KOPT-K1 (cell line): ENCODE results near the gene PLEK.
"Not testable (repeated sequence)": the region's sequence is repeated elsewhere in the genome, so short reads cannot be mapped to it uniquely, and the experiment has no call there.

Experiments
- H3K27ac ChIP-seq: fragments of 200-600 bp; sonication (generic); 2 replicates; pipeline ENCODE4 v1.5.1; 2016; ENCODE audit warnings: antibody characterized with exemption, mild to moderate bottlenecking, low read depth, low read length; ENCODE audit not compliant: poor library complexity, severe bottlenecking
- H3K36me3 ChIP-seq: fragments of 200-600 bp; sonication (generic); 2 replicates; pipeline ENCODE4 v1.5.1; 2017; ENCODE audit warnings: antibody characterized with exemption, mild to moderate bottlenecking, low read length, moderate library complexity; ENCODE audit not compliant: insufficient read depth
- H3K9me3 ChIP-seq: fragments of 200-600 bp; sonication (generic); 2 replicates; pipeline ENCODE4 v1.5.1; 2017; ENCODE audit warnings: antibody characterized with exemption, low read length, mild to moderate bottlenecking; ENCODE audit not compliant: insufficient read depth, poor library complexity, severe bottlenecking

PLEK gene

GRCh38 chr2:68367953-68368653 is 3.0 kb downstream of the PLEK start:
- Histone ChIP-seq H3K9me3 (no peaks in the 10 kb centered on the region), H3K27ac (no peak overlapping the region), H3K36me3 (no peaks in the 10 kb centered on the region)

GRCh38 chr2:68368654-68369336 is 3.7 kb downstream of the PLEK start:
- Histone ChIP-seq H3K27ac (no peak overlapping the region), H3K36me3 (no peaks in the 10 kb centered on the region), H3K9me3 (no peaks in the 10 kb centered on the region)

GRCh38 chr2:68369337-68369734 is 4.3 kb downstream of the PLEK start:
- Histone ChIP-seq H3K27ac (no peak overlapping the region), H3K9me3 (no peaks in the 10 kb centered on the region), H3K36me3 (no peaks in the 10 kb centered on the region)

- peak overlapping the region; percentile 37 for H3K27ac ChIP-seq
- H3K9me3 ChIP-seq = no peaks in the 10 kb centered on the region
- H3K36me3 ChIP-seq = no peaks in the 10 kb centered on the region
These were observed 6.1 kb downstream of the PLEK start for GRCh38 chr2:68371138-68371537.

- peak overlapping the region; percentile 37 for H3K27ac ChIP-seq
- no peaks in the 10 kb centered on the region for H3K36me3 ChIP-seq
- no peaks in the 10 kb centered on the region for H3K9me3 ChIP-seq
These were observed 6.5 kb downstream of the PLEK start for GRCh38 chr2:68371581-68371980.

GRCh38 chr2:68372485-68372884 is 7.4 kb downstream of the PLEK start:
- H3K27ac ChIP-seq = peak overlapping the region; percentile 37
- H3K36me3 ChIP-seq = no peaks in the 10 kb centered on the region
- no peaks in the 10 kb centered on the region for H3K9me3 ChIP-seq

GRCh38 chr2:68374184-68374583 is 9.1 kb downstream of the PLEK start:
- Histone ChIP-seq H3K27ac (no peak overlapping the region), H3K36me3 (no peaks in the 10 kb centered on the region), H3K9me3 (no peaks in the 10 kb centered on the region)

GRCh38 chr2:68375582-68375981 is 10.5 kb downstream of the PLEK start:
- H3K27ac ChIP-seq = no peak overlapping the region
- H3K9me3 ChIP-seq = no peaks in the 10 kb centered on the region
- H3K36me3 ChIP-seq = no peaks in the 10 kb centered on the region

GRCh38 chr2:68377137-68377780 is 12.2 kb downstream of the PLEK start:
- H3K27ac ChIP-seq = no peak overlapping the region
- no peaks in the 10 kb centered on the region for H3K36me3 ChIP-seq
- no peaks in the 10 kb centered on the region for H3K9me3 ChIP-seq

GRCh38 chr2:68378779-68379178 is 13.7 kb downstream of the PLEK start:
- not testable (repeated sequence) for H3K27ac ChIP-seq, H3K9me3 ChIP-seq, H3K36me3 ChIP-seq

- Histone ChIP-seq H3K9me3 (no peaks in the 10 kb centered on the region), H3K27ac (no peak overlapping the region), H3K36me3 (no peaks in the 10 kb centered on the region)
These were observed 14.2 kb downstream of the PLEK start for GRCh38 chr2:68379184-68379708.

GRCh38 chr2:68383778-68384177 is 18.7 kb downstream of the PLEK start:
- no peaks in the 10 kb centered on the region for H3K36me3 ChIP-seq
- H3K27ac ChIP-seq = no peak overlapping the region
- H3K9me3 ChIP-seq = no peaks in the 10 kb centered on the region

- no peaks in the 10 kb centered on the region for H3K9me3 ChIP-seq
- no peak overlapping the region for H3K27ac ChIP-seq
- no peaks in the 10 kb centered on the region for H3K36me3 ChIP-seq
These were observed 19.5 kb downstream of the PLEK start for GRCh38 chr2:68384485-68385107.

GRCh38 chr2:68385220-68385906 is 20.3 kb downstream of the PLEK start:
- Histone ChIP-seq H3K9me3 (no peaks in the 10 kb centered on the region), H3K36me3 (no peaks in the 10 kb centered on the region), H3K27ac (no peak overlapping the region)

GRCh38 chr2:68385907-68386287 is 20.8 kb downstream of the PLEK start:
- Histone ChIP-seq H3K36me3 (no peaks in the 10 kb centered on the region), H3K9me3 (no peaks in the 10 kb centered on the region), H3K27ac (no peak overlapping the region)
